ENCODE measurements around the gene SERPINA7. TPM values are rescaled to one million over a fixed set of nuclear protein-coding genes. Genes with fewer than 3 reads are reported as not detected.

Gene SERPINA7
- total RNA-seq, 1 donor = not detected

DNA sequence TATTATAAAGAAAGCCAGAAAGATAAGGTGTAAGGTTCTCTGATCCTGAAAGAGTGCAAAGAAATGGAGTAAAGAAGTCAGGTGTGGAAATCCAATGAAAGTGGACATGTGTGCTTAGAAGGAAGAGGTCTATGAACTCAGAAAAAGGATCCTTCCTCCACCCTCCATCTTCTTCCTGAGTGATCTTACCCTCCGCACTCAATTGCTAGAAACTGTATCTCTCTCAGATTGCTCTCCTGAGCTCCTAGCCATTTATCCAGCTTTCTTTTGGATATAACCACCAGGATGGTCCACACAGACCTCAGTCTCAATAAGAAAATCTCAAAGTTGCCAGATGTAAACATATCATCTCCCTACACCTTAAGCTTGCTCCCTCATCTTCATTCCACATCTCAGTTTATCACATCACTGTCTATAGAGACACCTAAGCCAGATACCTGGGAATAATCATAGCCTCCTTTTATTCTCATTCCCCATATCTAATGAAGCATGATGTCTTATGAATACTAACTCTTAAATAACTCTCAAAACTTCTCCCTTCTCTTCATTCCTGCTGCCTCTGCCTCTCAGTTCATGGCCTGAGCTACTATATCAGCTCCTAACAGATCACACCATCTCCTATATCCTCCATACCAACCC lies 573 bp downstream of the SERPINA7 start:
- TF ChIP-seq, protein P1, sequence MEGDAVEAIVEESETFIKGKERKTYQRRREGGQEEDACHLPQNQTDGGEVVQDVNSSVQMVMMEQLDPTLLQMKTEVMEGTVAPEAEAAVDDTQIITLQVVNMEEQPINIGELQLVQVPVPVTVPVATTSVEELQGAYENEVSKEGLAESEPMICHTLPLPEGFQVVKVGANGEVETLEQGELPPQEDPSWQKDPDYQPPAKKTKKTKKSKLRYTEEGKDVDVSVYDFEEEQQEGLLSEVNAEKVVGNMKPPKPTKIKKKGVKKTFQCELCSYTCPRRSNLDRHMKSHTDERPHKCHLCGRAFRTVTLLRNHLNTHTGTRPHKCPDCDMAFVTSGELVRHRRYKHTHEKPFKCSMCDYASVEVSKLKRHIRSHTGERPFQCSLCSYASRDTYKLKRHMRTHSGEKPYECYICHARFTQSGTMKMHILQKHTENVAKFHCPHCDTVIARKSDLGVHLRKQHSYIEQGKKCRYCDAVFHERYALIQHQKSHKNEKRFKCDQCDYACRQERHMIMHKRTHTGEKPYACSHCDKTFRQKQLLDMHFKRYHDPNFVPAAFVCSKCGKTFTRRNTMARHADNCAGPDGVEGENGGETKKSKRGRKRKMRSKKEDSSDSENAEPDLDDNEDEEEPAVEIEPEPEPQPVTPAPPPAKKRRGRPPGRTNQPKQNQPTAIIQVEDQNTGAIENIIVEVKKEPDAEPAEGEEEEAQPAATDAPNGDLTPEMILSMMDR (IDR thresholded peaks at IDR 0.05; ENCODE audit: insufficient read depth, low read length) = no peak
- no peak overlapping the region for H3K4me3 ChIP-seq (ENCODE audit: low read depth, low read length)
- no peak for DNase-seq (ENCODE audit: low read depth)

DNA sequence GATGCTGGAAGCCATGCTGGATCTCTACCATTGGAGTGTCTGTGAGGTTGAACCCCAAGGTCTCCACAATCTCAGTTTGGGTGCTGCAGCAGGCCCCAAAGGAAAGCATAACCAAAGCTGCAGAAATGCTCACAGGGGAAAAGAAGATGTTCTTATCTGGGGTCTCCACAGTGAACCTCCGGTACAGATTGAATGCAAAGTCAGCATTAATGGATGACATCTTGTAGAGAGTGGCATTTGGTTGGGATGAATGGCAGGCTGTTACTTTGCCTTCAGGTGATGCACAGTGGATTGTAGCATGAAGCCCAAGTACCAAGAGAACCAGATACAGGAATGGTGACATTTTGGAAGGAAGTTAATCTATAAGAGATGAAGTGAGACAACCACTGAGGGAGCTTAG lies 1.8 kb downstream of the SERPINA7 start:
- no peak for DNase-seq (ENCODE audit: low read depth)
- H3K4me3 ChIP-seq (ENCODE audit: low read depth, low read length) = no peak overlapping the region
- TF ChIP-seq, protein P1 (IDR thresholded peaks at IDR 0.05; ENCODE audit: insufficient read depth, low read length) = no peak

DNA sequence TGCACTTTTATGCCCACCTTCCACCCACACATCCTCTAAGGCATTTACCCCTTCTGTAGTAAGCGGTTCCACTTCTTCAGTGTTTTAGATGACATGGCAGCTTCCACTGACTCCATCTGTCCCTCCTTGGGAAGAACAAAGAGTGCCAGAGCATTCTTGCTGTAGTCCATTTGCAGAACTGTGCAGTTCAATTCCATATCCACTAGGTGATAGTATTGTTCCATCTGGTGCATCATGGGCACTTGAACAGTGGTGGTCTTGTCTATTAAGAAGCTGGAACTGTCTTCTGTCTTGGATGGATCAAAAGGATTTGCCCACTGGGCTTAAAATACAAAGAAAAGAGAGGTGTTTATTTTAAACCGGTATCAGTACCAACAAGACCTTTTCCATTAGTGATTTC lies 3.5 kb downstream of the SERPINA7 start:
- DNase-seq (ENCODE audit: low read depth) = no peak
- H3K4me3 ChIP-seq (ENCODE audit: low read depth, low read length) = no peak overlapping the region
- TF ChIP-seq, protein P1 (IDR thresholded peaks at IDR 0.05; ENCODE audit: insufficient read depth, low read length) = no peak

DNA sequence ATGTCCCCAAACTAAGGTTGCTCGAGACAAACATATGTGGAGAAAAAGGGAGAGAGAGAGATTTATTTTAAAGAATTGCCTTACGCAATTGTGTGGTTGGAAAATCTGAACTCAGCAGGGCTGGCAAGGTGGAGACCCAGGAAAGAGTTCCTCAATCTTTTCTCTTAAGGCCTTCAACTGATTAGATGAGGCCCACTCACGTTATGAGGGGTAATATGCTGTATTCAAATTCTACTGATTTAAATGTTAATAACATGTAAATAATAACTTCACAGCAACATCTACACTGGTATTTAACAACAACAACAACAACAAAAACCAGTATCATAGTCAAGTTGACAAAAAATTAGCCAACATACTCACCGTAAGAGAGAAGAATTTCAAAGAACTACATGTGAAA lies 14.6 kb downstream of the SERPINA7 start:
- TF ChIP-seq, protein P1 (IDR thresholded peaks at IDR 0.05; ENCODE audit: insufficient read depth, low read length) = no peak
- no peak for DNase-seq (ENCODE audit: low read depth)
- H3K4me3 ChIP-seq (ENCODE audit: low read depth, low read length) = no peak overlapping the region

DNA sequence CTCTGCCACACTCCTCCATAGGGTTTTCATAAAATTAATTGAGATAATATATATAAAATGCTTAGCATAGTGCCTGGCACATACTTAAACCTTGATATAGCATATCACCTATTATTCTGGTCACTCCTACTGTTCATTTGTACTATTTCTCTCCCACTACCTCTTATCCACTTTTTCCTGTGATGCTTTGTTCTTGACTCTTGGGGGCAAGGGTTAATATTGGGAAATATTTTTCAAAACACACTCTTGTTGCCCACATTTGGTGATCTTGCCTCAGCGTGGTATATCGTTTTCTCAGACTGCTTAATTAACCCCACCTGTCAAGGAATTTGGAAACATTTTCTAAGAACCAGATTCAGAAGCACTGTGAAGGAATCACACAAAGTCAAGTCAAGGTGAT lies 16.3 kb downstream of the SERPINA7 start:
- TF ChIP-seq, protein P1 (IDR thresholded peaks at IDR 0.05; ENCODE audit: insufficient read depth, low read length) = no peak
- DNase-seq (ENCODE audit: low read depth) = no peak
- H3K4me3 ChIP-seq (ENCODE audit: low read depth, low read length) = no peak overlapping the region

DNA sequence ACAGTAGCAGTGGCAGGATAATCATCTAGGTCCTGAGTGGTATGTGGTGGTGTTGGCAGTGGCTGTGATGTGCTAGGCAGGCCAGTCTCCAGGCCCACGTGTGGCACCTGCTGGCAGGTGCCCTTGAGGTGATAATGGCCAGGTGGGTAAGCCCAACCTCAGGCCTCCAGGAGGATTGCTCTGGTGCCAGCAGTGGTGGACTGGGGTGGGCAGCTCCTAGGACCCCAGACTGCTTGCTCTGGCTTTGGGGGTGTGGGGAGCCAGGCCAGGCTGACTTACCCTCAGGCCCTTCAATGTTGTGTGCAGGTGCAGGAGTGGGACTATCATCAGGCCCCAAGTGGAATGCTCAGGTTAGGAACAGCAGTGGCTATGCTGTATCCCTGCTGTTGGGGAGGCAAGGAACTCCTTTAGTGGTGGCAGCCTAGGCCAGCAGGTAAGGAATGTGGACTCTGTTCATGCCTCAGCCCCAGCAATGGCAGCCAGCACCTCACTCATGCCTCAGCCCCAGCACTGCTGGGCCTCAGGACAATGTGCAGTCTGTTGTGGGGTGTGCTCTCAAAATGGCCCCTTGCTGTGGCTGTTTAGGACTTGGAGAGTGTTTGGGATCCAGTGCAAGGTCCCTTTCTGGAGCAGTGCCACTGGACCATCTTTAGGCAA lies 24.3 kb downstream of the SERPINA7 start:
- DNase-seq (ENCODE audit: low read depth) = no peak
- no peak overlapping the region for H3K4me3 ChIP-seq (ENCODE audit: low read depth, low read length)
- TF ChIP-seq, protein P1 (IDR thresholded peaks at IDR 0.05; ENCODE audit: insufficient read depth, low read length) = no peak
